Measurements from ENCODE around the gene AATF.

The AATF gene

GRCh38 chr17:37092701-37093100 is 143.9 kb downstream of the AATF start:
- no peak overlapping the region for H3K27ac ChIP-seq (replicated peaks)
- no peak overlapping the region for H3K4me3 ChIP-seq (replicated peaks; ENCODE audit: insufficient read depth, low read length)
- no peak for TF ChIP-seq GABPA (IDR thresholded peaks at IDR 0.05; ENCODE audit: low read depth)
- no peak for TF ChIP-seq SPI1 (IDR thresholded peaks at IDR 0.05; ENCODE audit: borderline replicate concordance, low read depth)
- TF ChIP-seq REST (IDR thresholded peaks at IDR 0.05; ENCODE audit: insufficient replicate concordance, low read depth), result no peak
- no peak for TF ChIP-seq CTCF (IDR thresholded peaks at IDR 0.05; ENCODE audit: insufficient read depth, low read length)
- TF ChIP-seq POLR2AphosphoS5 (IDR thresholded peaks at IDR 0.05; ENCODE audit: low read depth), result no peak
- DNase-seq (ENCODE audit: low read depth in 1 of 2, low spot score in 1 of 2), result no peak
- no peaks in the 10 kb centered on the region for H3K27me3 ChIP-seq (ENCODE audit: insufficient read depth, poor library complexity, severe bottlenecking)

GRCh38 chr17:37094391-37094790 is 145.6 kb downstream of the AATF start:
- TF ChIP-seq CTCF (IDR thresholded peaks at IDR 0.05; ENCODE audit: insufficient read depth, low read length), result no peak
- no peak for TF ChIP-seq GABPA (IDR thresholded peaks at IDR 0.05; ENCODE audit: low read depth)
- TF ChIP-seq SPI1 (IDR thresholded peaks at IDR 0.05; ENCODE audit: borderline replicate concordance, low read depth), result no peak
- no peak for TF ChIP-seq REST (IDR thresholded peaks at IDR 0.05; ENCODE audit: insufficient replicate concordance, low read depth)
- no peak for TF ChIP-seq POLR2AphosphoS5 (IDR thresholded peaks at IDR 0.05; ENCODE audit: low read depth)

GRCh38 chr17:37096071-37096470 is 147.3 kb downstream of the AATF start:
- no peaks in the 10 kb centered on the region for H3K27me3 ChIP-seq (ENCODE audit: insufficient read depth, poor library complexity, severe bottlenecking)
- H3K4me3 ChIP-seq (replicated peaks; ENCODE audit: insufficient read depth, low read length), result no peak overlapping the region

More at GRCh38 chr17:37094391-37094790, 145.6 kb downstream of the AATF start:
- H3K27ac ChIP-seq (replicated peaks), result no peak overlapping the region
- H3K27me3 ChIP-seq (ENCODE audit: insufficient read depth, poor library complexity, severe bottlenecking), result no peaks in the 10 kb centered on the region
- H3K4me3 ChIP-seq (replicated peaks; ENCODE audit: insufficient read depth, low read length), result no peak overlapping the region
- no peak for DNase-seq (ENCODE audit: low read depth in 1 of 2, low spot score in 1 of 2)

More at GRCh38 chr17:37096071-37096470, 147.3 kb downstream of the AATF start:
- DNase-seq (ENCODE audit: low read depth in 1 of 2, low spot score in 1 of 2), result no peak
- H3K27ac ChIP-seq (replicated peaks), result no peak overlapping the region
- no peak for TF ChIP-seq SPI1 (IDR thresholded peaks at IDR 0.05; ENCODE audit: borderline replicate concordance, low read depth)
- TF ChIP-seq CTCF (IDR thresholded peaks at IDR 0.05; ENCODE audit: insufficient read depth, low read length), result no peak
- TF ChIP-seq REST (IDR thresholded peaks at IDR 0.05; ENCODE audit: insufficient replicate concordance, low read depth), result no peak

Data from HL-60 (cell line).